Uterus (tissue), 2 donors: ENCODE results near the gene DCANP1.

Experiments used
- POLR2A ChIP-seq, 2 donors: fragments of 450-650 bp; IDR thresholded peaks; one replicate each; pipeline ENCODE4 v1.6.1; 2016; ENCODE audit warnings: antibody characterized with exemption in 2 of 2, mild to moderate bottlenecking in 1 of 2, moderate library complexity in 1 of 2
- TF ChIP-seq, protein P1 (sequence below), 4 experiments: fragments of 200-600 bp in 2 of 4; fragments of 450-650 bp in 2 of 4; sonication (generic) in 2 of 4; IDR thresholded peaks; one replicate each; pipeline ENCODE4 v1.5.1; 2016 to 2019; ENCODE audit warnings: antibody characterized with exemption in 4 of 4, mild to moderate bottlenecking in 2 of 4, moderate library complexity in 1 of 4

DNA sequence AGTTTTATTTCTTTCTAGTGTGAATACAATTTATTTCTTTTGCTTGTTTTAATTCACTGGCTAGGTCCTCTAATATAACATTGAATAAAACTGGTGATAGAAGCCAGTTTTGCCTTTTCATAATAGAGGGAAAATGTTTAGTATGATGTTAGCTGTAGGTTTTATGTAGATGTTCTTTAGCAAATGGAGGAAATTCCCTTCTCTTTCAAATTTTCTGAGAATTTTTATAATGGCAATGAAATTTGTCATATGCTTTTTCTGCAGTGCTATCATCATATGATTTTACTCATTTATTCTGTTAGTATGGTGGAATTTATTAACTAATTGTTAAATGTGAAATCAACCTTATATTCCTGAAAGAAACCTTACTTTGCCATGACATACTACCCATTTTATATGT is 30.1 kb downstream of the DCANP1 start:
- TF ChIP-seq POLR2A (IDR thresholded peaks at IDR 0.05): no peak
- TF ChIP-seq, protein P1, sequence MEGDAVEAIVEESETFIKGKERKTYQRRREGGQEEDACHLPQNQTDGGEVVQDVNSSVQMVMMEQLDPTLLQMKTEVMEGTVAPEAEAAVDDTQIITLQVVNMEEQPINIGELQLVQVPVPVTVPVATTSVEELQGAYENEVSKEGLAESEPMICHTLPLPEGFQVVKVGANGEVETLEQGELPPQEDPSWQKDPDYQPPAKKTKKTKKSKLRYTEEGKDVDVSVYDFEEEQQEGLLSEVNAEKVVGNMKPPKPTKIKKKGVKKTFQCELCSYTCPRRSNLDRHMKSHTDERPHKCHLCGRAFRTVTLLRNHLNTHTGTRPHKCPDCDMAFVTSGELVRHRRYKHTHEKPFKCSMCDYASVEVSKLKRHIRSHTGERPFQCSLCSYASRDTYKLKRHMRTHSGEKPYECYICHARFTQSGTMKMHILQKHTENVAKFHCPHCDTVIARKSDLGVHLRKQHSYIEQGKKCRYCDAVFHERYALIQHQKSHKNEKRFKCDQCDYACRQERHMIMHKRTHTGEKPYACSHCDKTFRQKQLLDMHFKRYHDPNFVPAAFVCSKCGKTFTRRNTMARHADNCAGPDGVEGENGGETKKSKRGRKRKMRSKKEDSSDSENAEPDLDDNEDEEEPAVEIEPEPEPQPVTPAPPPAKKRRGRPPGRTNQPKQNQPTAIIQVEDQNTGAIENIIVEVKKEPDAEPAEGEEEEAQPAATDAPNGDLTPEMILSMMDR (IDR thresholded peaks at IDR 0.05): no peak
